HS-5 (cell line): Measurements from ENCODE around the gene RFNG.
A peak's percentile ranks its signal among the peaks of the same experiment; 100 is the strongest.

Source experiments
- DNase-seq: peaks from one replicate; pipeline ENCODE4 v3.0.0-alpha.2; 2012; ENCODE audit warnings: low read depth

RFNG gene, protein sequence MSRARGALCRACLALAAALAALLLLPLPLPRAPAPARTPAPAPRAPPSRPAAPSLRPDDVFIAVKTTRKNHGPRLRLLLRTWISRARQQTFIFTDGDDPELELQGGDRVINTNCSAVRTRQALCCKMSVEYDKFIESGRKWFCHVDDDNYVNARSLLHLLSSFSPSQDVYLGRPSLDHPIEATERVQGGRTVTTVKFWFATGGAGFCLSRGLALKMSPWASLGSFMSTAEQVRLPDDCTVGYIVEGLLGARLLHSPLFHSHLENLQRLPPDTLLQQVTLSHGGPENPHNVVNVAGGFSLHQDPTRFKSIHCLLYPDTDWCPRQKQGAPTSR

DNA sequence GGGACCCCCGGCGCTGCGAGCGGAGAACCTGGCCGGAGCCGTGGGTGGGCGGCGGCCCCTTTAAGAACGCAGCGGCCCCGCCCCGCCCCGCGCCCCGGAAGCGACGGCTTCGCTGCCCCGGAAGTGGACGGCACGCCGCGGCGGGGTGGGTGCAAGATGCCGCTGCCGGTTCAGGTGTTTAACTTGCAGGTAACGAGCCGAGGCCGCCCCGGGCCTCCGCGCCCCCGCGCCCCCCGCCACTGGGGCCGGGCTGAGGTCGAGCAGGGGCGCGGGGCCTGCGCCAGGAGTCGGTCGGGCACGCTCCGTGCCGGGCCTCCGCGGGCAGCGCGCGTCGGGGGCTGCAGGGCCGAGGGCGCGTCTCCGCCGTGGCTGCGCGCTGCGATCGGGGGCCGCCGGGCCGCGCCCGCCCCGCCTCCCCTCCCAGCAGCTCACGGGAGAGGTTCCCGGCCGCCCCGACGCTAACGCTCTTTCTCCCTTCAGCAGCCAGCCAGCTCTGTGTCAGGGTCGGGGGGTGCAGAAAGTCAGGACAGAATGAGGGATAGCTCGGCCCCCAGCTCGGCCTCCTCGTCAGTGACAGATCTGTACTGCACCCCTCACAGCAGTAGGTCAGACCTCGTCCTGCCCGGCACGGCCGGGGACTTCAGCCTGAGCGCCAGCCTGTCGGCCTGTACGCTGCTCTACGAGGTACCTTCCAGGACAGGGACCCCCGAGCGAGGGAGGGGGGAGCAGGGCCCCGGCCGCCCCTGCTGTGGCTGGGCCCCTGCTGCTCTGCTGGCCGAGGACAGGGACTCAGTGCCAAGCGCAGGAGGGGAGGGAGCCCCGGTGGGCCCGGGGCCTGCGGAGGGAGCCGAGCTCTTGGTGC is at the start of gene RFNG, which contains the start of gene GPS1:
Gene RFNG, minus strand, starts transcription at position 36 of the 862 bp plus-strand sequence. CDS start 45 bp downstream, outside the sequence.
Gene GPS1, plus strand, starts transcription at position 123 of the 862 bp plus-strand sequence. Its CDS starts 34 bp downstream, at position 157.
- no peak for DNase-seq

- no peak for DNase-seq
These were observed 49.7 kb upstream of the RFNG start for GRCh38 chr17:82101301-82101715.

- DNase-seq: no peak
These were observed 49.1 kb upstream of the RFNG start for GRCh38 chr17:82100502-82101298.

GRCh38 chr17:82098939-82099763 is 47.5 kb upstream of the RFNG start:
- DNase-seq: no peak

DNA sequence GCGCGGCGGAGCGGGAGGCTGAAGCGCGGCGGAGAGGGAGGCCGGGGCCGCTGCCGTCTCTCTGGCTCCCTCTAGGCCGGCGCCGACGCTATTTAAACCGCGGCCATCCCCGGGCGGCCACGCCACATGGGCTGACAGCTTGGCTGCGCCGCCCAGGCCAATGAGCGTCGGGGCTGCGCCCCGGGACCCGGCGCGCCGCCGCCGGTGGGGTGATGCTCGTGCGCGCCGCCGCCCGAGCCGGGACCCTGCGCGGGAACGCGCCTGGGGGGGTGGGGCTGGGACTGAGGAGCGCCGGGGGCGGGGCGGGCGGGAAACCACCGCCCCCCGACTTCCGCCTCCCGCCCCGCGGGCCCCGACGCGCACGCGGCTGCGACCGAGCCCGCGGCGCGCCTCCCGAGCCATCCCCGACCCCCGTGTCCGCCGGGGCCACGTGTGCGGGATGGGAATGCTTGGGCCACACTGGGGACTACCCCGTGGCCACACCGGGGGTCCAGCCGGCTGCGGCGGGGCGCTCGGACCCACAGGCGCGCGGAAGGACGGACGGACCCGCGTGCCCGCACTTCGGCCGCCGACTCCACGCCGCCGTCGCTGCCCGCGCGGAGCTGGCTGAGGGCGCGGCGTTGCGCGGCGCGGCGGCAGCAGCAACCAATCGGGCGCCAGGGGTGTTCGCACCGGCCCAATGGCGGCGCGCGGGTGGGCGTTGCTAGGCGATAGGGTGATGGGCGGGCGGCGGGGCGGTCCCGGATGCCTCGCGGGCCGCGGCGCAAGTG is 46.7 kb upstream of the RFNG start, which contains the start of gene FASN:
Gene FASN, minus strand, starts transcription at position 68 of the 770 bp plus-strand sequence. CDS start 1,791 bp downstream, outside the sequence.
- peak; percentile 58 for DNase-seq

DNA sequence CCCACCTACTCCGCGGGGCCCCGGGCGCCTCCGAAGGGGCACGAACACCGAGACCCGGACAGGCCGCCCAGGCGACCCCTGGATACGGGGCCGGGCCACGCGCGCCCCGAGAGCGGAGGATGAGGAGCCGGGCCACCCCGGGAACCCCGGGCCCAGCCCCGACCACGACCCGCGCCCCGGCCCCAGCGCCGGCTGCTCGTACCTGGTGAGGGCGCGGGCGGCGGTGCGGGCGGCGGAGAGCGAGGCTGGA is 46.2 kb upstream of the RFNG start:
- no peak for DNase-seq

DNA sequence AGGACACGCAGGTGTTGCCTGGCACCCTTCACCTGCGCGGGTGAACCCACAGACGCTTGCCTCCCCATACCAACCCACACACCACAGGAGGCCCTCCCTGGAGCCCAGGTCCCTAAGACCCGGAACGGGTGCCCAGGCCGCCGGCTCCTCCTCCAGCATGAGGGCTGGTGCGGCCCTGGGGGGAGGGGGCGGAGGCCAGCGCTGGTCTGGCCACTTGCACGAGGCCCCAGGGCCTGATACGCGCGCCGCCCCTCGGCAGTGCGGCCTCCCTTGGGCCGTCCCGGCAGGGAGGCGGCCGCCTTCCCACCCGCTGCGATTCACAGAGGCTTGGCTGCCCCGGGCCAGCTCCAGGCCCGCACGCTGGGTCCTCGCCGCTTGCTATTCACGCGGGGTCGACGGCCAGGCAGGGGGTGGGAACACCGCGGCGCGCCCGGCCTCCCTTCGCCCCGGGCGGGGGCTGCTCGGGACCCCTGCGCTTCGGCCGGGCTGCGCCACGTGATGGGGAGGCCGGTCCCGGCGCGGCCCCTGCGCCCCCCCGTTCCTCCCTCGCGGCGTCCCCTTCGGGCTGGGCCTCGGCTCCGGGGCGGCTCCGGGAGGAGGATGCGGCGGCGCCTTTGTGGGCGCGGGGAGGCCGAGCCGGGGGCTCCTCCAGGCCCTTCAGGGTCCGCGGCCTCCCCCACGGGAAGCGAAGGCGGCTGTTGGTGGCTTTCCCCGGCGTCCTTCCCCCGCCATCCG is 45.7 kb upstream of the RFNG start:
- no peak for DNase-seq

DNA sequence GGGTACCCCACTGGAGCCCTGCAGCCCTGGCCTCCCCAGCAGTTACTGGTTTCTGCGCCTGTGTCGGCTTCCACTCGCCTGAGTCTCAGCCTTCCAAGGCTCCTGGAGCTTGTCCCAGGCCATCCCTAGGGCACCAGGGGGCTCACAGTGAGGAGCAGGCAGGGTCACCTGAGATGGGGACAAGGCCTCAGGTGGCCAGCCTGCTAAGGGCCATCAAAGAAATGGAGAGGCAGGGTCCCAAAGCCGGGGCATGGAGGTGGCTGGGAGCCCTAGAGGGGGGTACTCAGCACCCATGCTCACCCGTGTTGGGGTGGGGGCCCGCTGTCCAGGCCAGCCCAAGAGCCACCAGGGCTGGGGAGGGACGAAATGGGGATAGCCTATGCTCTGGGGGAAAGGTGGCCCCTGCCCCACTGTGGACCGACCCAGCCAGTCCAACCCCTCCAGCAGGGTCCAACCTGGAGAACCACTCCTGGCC is 45.1 kb upstream of the RFNG start:
- DNase-seq: no peak

- DNase-seq: no peak
These were observed 44.4 kb upstream of the RFNG start for GRCh38 chr17:82095777-82096708.

GRCh38 chr17:82094931-82095776 is 43.5 kb upstream of the RFNG start:
- DNase-seq: no peak

DNA sequence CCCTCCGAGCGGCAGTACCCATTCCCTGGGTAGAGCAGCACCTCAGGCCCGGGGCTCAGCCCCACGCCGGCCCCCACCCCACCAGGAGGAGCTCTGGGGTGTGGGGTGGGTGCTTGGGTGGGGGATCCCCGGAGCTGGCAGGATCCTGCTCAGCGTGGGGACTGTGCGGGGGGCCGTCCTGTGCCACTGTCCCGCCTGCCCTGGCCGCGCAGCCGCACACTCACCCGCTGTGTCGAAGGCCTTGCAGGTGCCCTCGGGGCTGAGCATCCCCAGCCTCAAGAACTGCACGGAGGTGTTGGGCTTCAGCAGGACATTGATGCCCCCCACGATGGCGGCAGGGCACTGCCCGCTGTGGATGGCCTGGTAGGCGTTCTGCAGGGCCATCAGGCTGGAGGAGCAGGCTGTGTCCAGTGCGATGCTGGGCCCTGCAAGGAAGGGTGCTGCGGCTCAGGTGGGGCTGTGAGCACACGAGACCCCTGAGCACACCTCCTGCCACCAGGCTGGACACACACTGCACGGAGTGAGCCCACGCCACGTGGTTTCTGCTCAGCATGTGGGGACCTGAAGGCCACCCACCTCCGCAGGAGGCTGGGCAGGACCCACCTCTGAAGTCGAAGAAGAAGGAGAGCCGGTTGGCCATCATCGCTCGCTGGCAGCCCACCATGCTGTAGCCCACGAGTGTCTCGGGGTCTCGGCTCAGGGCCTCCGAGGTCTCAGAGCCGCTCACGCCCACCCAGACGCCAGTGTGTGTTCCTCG is 41.6 kb upstream of the RFNG start:
- no peak for DNase-seq

DNA sequence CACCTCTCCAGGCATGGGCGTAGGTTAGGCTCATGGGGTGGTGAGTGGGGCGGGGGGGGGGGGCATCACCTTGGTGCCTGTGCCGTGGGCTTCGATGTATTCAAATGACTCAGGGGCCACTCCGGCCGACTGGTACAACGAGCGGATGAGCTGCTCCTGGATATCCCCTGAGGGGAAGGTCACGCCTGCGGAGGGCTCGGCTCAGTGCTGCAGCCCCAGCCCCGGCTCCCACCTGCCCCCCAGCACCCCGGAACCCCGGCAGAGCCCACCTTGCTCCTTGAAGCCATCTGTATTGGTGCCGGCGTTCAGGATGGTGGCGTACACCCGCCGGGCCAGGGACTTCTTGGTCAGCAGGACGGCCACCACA is 41.0 kb upstream of the RFNG start:
- DNase-seq: no peak

- no peak for DNase-seq
These were observed 40.5 kb upstream of the RFNG start for GRCh38 chr17:82092094-82092586.

GRCh38 chr17:82091264-82092066 is 39.9 kb upstream of the RFNG start:
- DNase-seq: no peak

DNA sequence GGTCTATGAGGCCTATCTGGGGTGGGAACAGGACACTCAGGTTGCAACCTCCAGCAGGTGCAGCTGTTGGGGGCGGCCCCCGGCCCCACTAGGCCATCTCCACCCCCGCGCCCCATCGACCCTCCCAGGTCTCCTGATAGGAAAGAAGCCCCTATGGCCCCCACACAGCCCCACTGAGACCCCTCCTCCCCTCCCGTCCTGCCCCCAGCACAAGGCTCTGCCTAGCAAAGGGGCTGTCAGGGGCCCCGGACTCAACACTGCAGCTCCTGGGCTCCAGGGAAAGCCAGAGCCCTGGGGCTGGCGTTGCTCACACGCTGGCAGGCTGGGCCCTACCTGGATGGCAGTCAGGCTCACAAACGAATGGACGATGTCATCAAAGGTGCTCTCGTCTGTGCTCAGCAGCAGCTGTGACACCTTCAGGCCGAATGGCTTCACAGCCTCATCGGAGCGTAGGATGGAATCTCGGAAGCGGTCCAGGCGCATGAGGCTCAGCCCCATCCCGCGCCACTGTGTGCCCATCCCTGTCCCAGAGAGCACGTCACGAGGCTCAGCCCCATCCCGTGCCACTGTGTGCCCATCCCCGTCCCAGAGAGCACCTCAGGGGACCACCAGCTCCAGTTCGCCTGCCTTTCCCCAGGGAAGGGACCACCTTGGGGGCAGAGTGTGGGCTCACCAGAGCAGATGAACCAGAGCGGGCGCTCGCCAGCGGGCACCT is 39.1 kb upstream of the RFNG start:
- no peak for DNase-seq
